Liver (tissue), 9 donors: ENCODE results near the gene DICER1. TPM values are rescaled to one million over a fixed set of nuclear protein-coding genes. Genes with fewer than 3 reads are reported as not detected.

Source experiments
- DNase-seq: peaks from one replicate; pipeline ENCODE4 v3.0.0-alpha.2; 2017; ENCODE audit warnings: low spot score
- H3K27ac ChIP-seq, 2 donors: one replicate each; pipeline ENCODE4 v1.7.0; 2013; ENCODE audit warnings: inconsistent platforms in 2 of 2, low read length in 2 of 2, control low read depth in 1 of 2, low read depth in 1 of 2, mild to moderate bottlenecking in 1 of 2
- H3K27me3 ChIP-seq, 4 donors: one replicate each; pipeline versions ENCODE4 v1.6.1 to v1.7.0; 2013; ENCODE audit warnings: low read length in 3 of 4, inconsistent platforms in 1 of 4, mild to moderate bottlenecking in 1 of 4, moderate library complexity in 1 of 4; ENCODE audit not compliant: control insufficient read depth in 4 of 4, insufficient read depth in 4 of 4
- H3K36me3 ChIP-seq, 4 donors: one replicate each; pipeline versions ENCODE4 v1.6.1 to v1.7.0; 2013; ENCODE audit warnings: low read length in 3 of 4, mild to moderate bottlenecking in 3 of 4, low read depth in 1 of 4, moderate library complexity in 1 of 4; ENCODE audit not compliant: control insufficient read depth in 4 of 4, insufficient read depth in 3 of 4
- H3K4me1 ChIP-seq, 4 donors: one replicate each; pipeline versions ENCODE4 v1.6.1 to v1.7.0; 2013; ENCODE audit warnings: low read length in 3 of 4, mild to moderate bottlenecking in 3 of 4, moderate library complexity in 1 of 4; ENCODE audit not compliant: control insufficient read depth in 4 of 4, insufficient read depth in 4 of 4
- H3K4me3 ChIP-seq, 3 donors: one replicate each; pipeline versions ENCODE4 v1.6.1 to v1.7.0; 2013; ENCODE audit warnings: low read length in 3 of 3, control low read depth in 1 of 3, low read depth in 1 of 3, mild to moderate bottlenecking in 1 of 3
- H3K9ac ChIP-seq, 2 donors: one replicate each; pipeline ENCODE4 v1.7.0; 2013; ENCODE audit warnings: low read length in 2 of 2, mild to moderate bottlenecking in 2 of 2, moderate library complexity in 2 of 2, control low read depth in 1 of 2, low read depth in 1 of 2
- H3K9me3 ChIP-seq, 4 donors: one replicate each; pipeline versions ENCODE4 v1.6.1 to v1.7.0; 2013; ENCODE audit warnings: low read length in 3 of 4; ENCODE audit not compliant: control insufficient read depth in 4 of 4
- ATF3 ChIP-seq: IDR thresholded peaks from 2 replicates; pipeline ENCODE4 v1.6.1; 2016; ENCODE audit warnings: antibody characterized with exemption
- CTCF ChIP-seq: fragments of 150-350 bp; IDR thresholded peaks from 2 replicates; pipeline ENCODE4 v1.5.1; 2017; ENCODE audit warnings: improper control_type of control experiment, low read depth, low read length; ENCODE audit not compliant: missing input control
- FOXA1 ChIP-seq: IDR thresholded peaks from 2 replicates; pipeline ENCODE4 v1.6.1; 2016; ENCODE audit warnings: antibody characterized with exemption
- FOXA2 ChIP-seq: IDR thresholded peaks from 2 replicates; pipeline ENCODE4 v1.6.1; 2016; ENCODE audit warnings: antibody characterized with exemption
- GABPA ChIP-seq, 2 donors: IDR thresholded peaks in 1 of 2; conservative IDR thresholded peaks in 1 of 2; 2 replicates each; pipeline ENCODE4 v1.6.1; 2016; ENCODE audit warnings: antibody characterized with exemption in 2 of 2, mild to moderate bottlenecking in 1 of 2, moderate library complexity in 1 of 2
- HNF4A ChIP-seq, 2 donors: conservative IDR thresholded peaks; 2 replicates each; pipeline ENCODE4 v1.6.1; 2016; ENCODE audit warnings: antibody characterized with exemption in 2 of 2, mild to moderate bottlenecking in 2 of 2
- HNF4G ChIP-seq: IDR thresholded peaks from 2 replicates; pipeline ENCODE4 v1.6.1; 2016; ENCODE audit warnings: antibody characterized with exemption
- JUND ChIP-seq, 2 donors: IDR thresholded peaks; 2 replicates each; pipeline ENCODE4 v1.6.1; 2016; ENCODE audit warnings: antibody characterized with exemption in 2 of 2
- NR2F2 ChIP-seq: IDR thresholded peaks from 2 replicates; pipeline ENCODE4 v1.6.1; 2016; ENCODE audit warnings: antibody characterized with exemption
- RAD21 ChIP-seq, 2 donors: IDR thresholded peaks; 2 replicates each; pipeline ENCODE4 v1.6.1; 2016; ENCODE audit warnings: antibody characterized with exemption in 2 of 2, mild to moderate bottlenecking in 2 of 2
- REST ChIP-seq: IDR thresholded peaks from 2 replicates; pipeline ENCODE4 v1.6.1; 2016; ENCODE audit warnings: antibody characterized with exemption, mild to moderate bottlenecking
- SP1 ChIP-seq: IDR thresholded peaks from 2 replicates; pipeline ENCODE4 v1.6.1; 2018; ENCODE audit warnings: antibody characterized with exemption, mild to moderate bottlenecking
- TAF1 ChIP-seq: conservative IDR thresholded peaks from 2 replicates; pipeline ENCODE4 v1.6.1; 2016; ENCODE audit warnings: antibody characterized with exemption, mild to moderate bottlenecking
- YY1 ChIP-seq: IDR thresholded peaks from 2 replicates; pipeline ENCODE4 v1.6.1; 2016; ENCODE audit warnings: antibody characterized with exemption, mild to moderate bottlenecking
- ZBTB33 ChIP-seq: IDR thresholded peaks from 2 replicates; pipeline ENCODE4 v1.6.1; 2016; ENCODE audit warnings: antibody characterized with exemption
- WGBS: extraction: QIAGEN DNeasy Blood & Tissue Kit; methylation state at CpG from one replicate; pipeline ENCODE4 v1.1.7; 2013; 5-methylcytosine and 5-hydroxymethylcytosine counted together
- polyA plus RNA-seq, 2 donors: library from polyadenylated mRNA; stranded (reverse) in 1 of 2; unstranded in 1 of 2; fragments of 200-250 nt in 1 of 2; fragments of >200 nt in 1 of 2; fragmentation: Nextera tagmentation in 1 of 2; extraction: Ambion mirVana in 1 of 2; gene quantifications; one replicate each; pipeline versions ENCODE4 v1.2.1 to v1.2.3, GENCODE V29; 2013 to 2015
- total RNA-seq, 2 donors: library from RNA; depleted of rRNA; stranded (reverse); fragments of >200 nt; gene quantifications; one replicate each; pipeline ENCODE4 v1.2.3, GENCODE V29; 2014
- TF ChIP-seq, protein P1 (sequence below): IDR thresholded peaks from 2 replicates; pipeline ENCODE4 v1.6.1; 2016; ENCODE audit warnings: antibody characterized with exemption
- donor health status: healthy.
- donor health status: healthy.
- donor health status: healthy.
- donor health status: healthy.
- donor health status: healthy.

DICER1 gene
- total and polyA plus RNA-seq, 4 donors, result 7.5 to 43.6 (median 20.3) TPM

DNA sequence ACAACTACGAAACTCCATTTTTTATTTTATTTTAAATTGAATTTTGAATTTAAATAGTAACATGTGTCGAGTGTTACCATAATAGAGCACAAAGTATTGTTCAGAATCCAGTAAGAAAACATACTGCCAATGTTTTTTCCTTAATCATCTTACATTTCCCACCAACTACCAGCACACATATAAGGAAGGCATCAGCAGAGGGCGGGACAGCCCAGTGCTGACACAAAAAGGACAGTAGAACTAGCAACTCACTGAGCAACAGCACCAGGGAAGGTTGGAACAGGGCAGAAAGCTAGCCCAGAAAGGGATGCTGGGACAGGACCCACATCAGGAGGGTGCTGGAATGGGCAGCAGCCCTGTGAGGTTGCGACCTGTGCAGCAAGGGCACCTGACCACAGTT is 43.9 kb downstream of the DICER1 start:
- H3K9me3 ChIP-seq, result no peaks in the 10 kb centered on the region
- H3K36me3 ChIP-seq, result peaks cover 5 to 58% (median 32%) of the 10 kb centered on the region in 4 donors
- H3K4me3 ChIP-seq, result no peak overlapping the region
- H3K4me1 ChIP-seq, result no peaks in the 10 kb centered on the region
- no peak overlapping the region for H3K9ac ChIP-seq
- TF ChIP-seq REST (no peak), HNF4A (conservative IDR thresholded peaks at IDR 0.05) (no peak), ZBTB33 (no peak), CTCF (no peak), RAD21 (IDR thresholded peaks at IDR 0.05) (no peak), JUND (IDR thresholded peaks at IDR 0.05) (no peak), YY1 (no peak), TAF1 (no peak), SP1 (no peak), NR2F2 (no peak), FOXA2 (no peak), GABPA (IDR thresholded peaks at IDR 0.05 in 1 of 2, conservative IDR thresholded peaks at IDR 0.05 in 1 of 2) (no peak), ATF3 (no peak), HNF4G (no peak), FOXA1 (no peak)
- TF ChIP-seq, protein P1, sequence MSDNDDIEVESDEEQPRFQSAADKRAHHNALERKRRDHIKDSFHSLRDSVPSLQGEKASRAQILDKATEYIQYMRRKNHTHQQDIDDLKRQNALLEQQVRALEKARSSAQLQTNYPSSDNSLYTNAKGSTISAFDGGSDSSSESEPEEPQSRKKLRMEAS, result no peak
- H3K27me3 ChIP-seq, result no peaks in the 10 kb centered on the region
- WGBS, result 98% methylated on average over 4 of the region's 4 CpGs
- DNase-seq, result no peak
- H3K27ac ChIP-seq, result no peak overlapping the region
